HCEC 1CT (cell line): ENCODE results near the gene ELF4.

Source experiments
- DNase-seq: peaks from one replicate; pipeline ENCODE4 v3.0.0-alpha.2; 2017

The ELF4 gene

GRCh38 chrX:130110379-130111219 lies at the start of gene ELF4:
Gene ELF4 (minus strand): TSS chrX:130110497. CDS start chrX:130081330, 29,167 bp downstream.
- peak; percentile 65 for DNase-seq

GRCh38 chrX:130159776-130160175 lies 49.5 kb upstream of the ELF4 start:
- no peak for DNase-seq

GRCh38 chrX:130158311-130158710 lies 48.0 kb upstream of the ELF4 start:
- no peak for DNase-seq

- no peak for DNase-seq
Observed at GRCh38 chrX:130155564-130155963, 45.3 kb upstream of the ELF4 start.

GRCh38 chrX:130147631-130148030 lies 37.3 kb upstream of the ELF4 start:
- no peak for DNase-seq

GRCh38 chrX:130145123-130145522 lies 34.8 kb upstream of the ELF4 start:
- DNase-seq: peak; percentile 3

GRCh38 chrX:130144509-130144908 lies 34.2 kb upstream of the ELF4 start:
- peak; percentile 6 for DNase-seq

GRCh38 chrX:130139474-130140201 lies 29.3 kb upstream of the ELF4 start:
- DNase-seq: no peak

GRCh38 chrX:130136961-130137360 lies 26.7 kb upstream of the ELF4 start:
- DNase-seq: no peak

- no peak for DNase-seq
Observed at GRCh38 chrX:130136496-130136895, 26.2 kb upstream of the ELF4 start.

- no peak for DNase-seq
Observed at GRCh38 chrX:130130990-130131389, 20.7 kb upstream of the ELF4 start.

GRCh38 chrX:130125091-130125874 lies 15.0 kb upstream of the ELF4 start:
- no peak for DNase-seq

- no peak for DNase-seq
Observed at GRCh38 chrX:130124577-130124976, 14.3 kb upstream of the ELF4 start.

GRCh38 chrX:130121505-130121800 lies 11.2 kb upstream of the ELF4 start:
- no peak for DNase-seq

GRCh38 chrX:130120746-130121504 lies 10.6 kb upstream of the ELF4 start:
- DNase-seq: peak; percentile 69

- DNase-seq: no peak
Observed at GRCh38 chrX:130120321-130120731, 10.0 kb upstream of the ELF4 start.

GRCh38 chrX:130119312-130119898 lies 9.1 kb upstream of the ELF4 start:
- DNase-seq: no peak

GRCh38 chrX:130118441-130119311 lies 8.4 kb upstream of the ELF4 start:
- peak; percentile 57 for DNase-seq

GRCh38 chrX:130117166-130117565 lies 6.9 kb upstream of the ELF4 start:
- DNase-seq: no peak

GRCh38 chrX:130115119-130115885 lies 5.0 kb upstream of the ELF4 start:
- peak; percentile 45 for DNase-seq
